Epithelial cell of esophagus (primary cell): ENCODE data around the gene BOD1L1.

Source experiments
- DNase-seq: peaks from one replicate; pipeline ENCODE4 v3.0.0; 2010; ENCODE audit warnings: low read depth
- H3K4me3 ChIP-seq: 2 replicates; pipeline ENCODE4 v1.5.1; 2011; ENCODE audit warnings: mild to moderate bottlenecking, low read length, control low read depth
- CTCF ChIP-seq: IDR thresholded peaks from 2 replicates; pipeline ENCODE4 v1.5.1; 2011; ENCODE audit warnings: low read depth, mild to moderate bottlenecking, low read length, control low read depth, inconsistent platforms; ENCODE audit not compliant: insufficient read depth; ENCODE audit errors: missing control alignments

BOD1L1 gene

GRCh38 chr4:13535708-13536361 lies 91.7 kb downstream of the BOD1L1 start:
- no peak for DNase-seq
- no peak overlapping the region for H3K4me3 ChIP-seq
- no peak for TF ChIP-seq CTCF

GRCh38 chr4:13535118-13535517 lies 92.4 kb downstream of the BOD1L1 start:
- no peak for DNase-seq
- no peak for TF ChIP-seq CTCF
- no peak overlapping the region for H3K4me3 ChIP-seq

GRCh38 chr4:13534344-13535063 lies 93.0 kb downstream of the BOD1L1 start:
- no peak for TF ChIP-seq CTCF
- no peak overlapping the region for H3K4me3 ChIP-seq
- no peak for DNase-seq

GRCh38 chr4:13533670-13534343 lies 93.7 kb downstream of the BOD1L1 start:
- DNase-seq, result no peak
- H3K4me3 ChIP-seq, result no peak overlapping the region
- TF ChIP-seq CTCF, result no peak

GRCh38 chr4:13531625-13531998 lies 95.9 kb downstream of the BOD1L1 start:
- DNase-seq, result no peak
- TF ChIP-seq CTCF, result no peak
- no peak overlapping the region for H3K4me3 ChIP-seq

- TF ChIP-seq CTCF, result no peak
- H3K4me3 ChIP-seq, result no peak overlapping the region
- DNase-seq, result no peak
Measured at GRCh38 chr4:13530823-13531624, 96.5 kb downstream of the BOD1L1 start.
